ENCODE data around the gene MAN1C1. TPM values are rescaled to one million over a fixed set of nuclear protein-coding genes. Genes with fewer than 3 reads are reported as not detected.

The MAN1C1 gene
- total RNA-seq, 6 experiments from 2014 or later = 10.7 to 38.8 (median 21.0) TPM

GRCh38 chr1:25780318-25781129 lies 163.9 kb downstream of the MAN1C1 start:
- intact Hi-C loops (cut with DNase I) = no loop called here
- H3K9me3 ChIP-seq = no peaks in the 10 kb centered on the region
- no peak for TF ChIP-seq POLR2A (IDR thresholded peaks at IDR 0.05)
- no peak for TF ChIP-seq CTCF (IDR thresholded peaks at IDR 0.05)
- peak; percentile 49 to 81 (median 75) for ATAC-seq
- no peak overlapping the region for H3K27ac ChIP-seq
- H3K4me3 ChIP-seq = no peak overlapping the region
- no peaks in the 10 kb centered on the region for H3K36me3 ChIP-seq
- 63% methylated on average over 7 of the region's 14 CpGs for WGBS (ENCODE audit: insufficient coverage, low coverage, low lambda C conversion rate, missing lambda C conversion rate)
- peaks cover 0 to 17% (median 8%) of the 10 kb centered on the region in 4 donors for H3K4me1 ChIP-seq
- no peaks in the 10 kb centered on the region for H3K27me3 ChIP-seq
- DNase-seq = peak in 1 of 3 donors; percentile 62

- no peak for DNase-seq
- intact Hi-C loops (cut with DNase I) = no loop called here
- no CpG with 5 or more reads among the region's 3 CpGs for WGBS (ENCODE audit: insufficient coverage, low coverage, low lambda C conversion rate, missing lambda C conversion rate)
- ATAC-seq = peak; percentile 20 to 68 (median 38)
- H3K36me3 ChIP-seq = no peaks in the 10 kb centered on the region
- TF ChIP-seq CTCF (IDR thresholded peaks at IDR 0.05) (no peak), POLR2A (IDR thresholded peaks at IDR 0.05) (no peak)
- H3K4me3 ChIP-seq = no peak overlapping the region
- peaks cover 0 to 17% (median 8%) of the 10 kb centered on the region in 4 donors for H3K4me1 ChIP-seq
- no peaks in the 10 kb centered on the region for H3K9me3 ChIP-seq
- H3K27ac ChIP-seq = no peak overlapping the region
- no peaks in the 10 kb centered on the region for H3K27me3 ChIP-seq
Measured at GRCh38 chr1:25781130-25781433, 164.5 kb downstream of the MAN1C1 start.

- Histone ChIP-seq H3K27ac (no peak overlapping the region), H3K4me1 (peaks cover 0 to 17% (median 8%) of the 10 kb centered on the region in 4 donors), H3K36me3 (peaks cover 0 to 4% (median 0%) of the 10 kb centered on the region in 4 donors), H3K27me3 (no peaks in the 10 kb centered on the region), H3K4me3 (no peak overlapping the region), H3K9me3 (no peaks in the 10 kb centered on the region)
- DNase-seq (no peak), ATAC-seq (no peak)
- intact Hi-C loops (cut with DNase I) = no loop called here
- WGBS (ENCODE audit: insufficient coverage, low coverage, low lambda C conversion rate, missing lambda C conversion rate) = 49% methylated on average over 13 of the region's 18 CpGs
- TF ChIP-seq CTCF (IDR thresholded peaks at IDR 0.05) = no peak
- no peak for TF ChIP-seq POLR2A (IDR thresholded peaks at IDR 0.05)
Measured at GRCh38 chr1:25782608-25783201, 166.1 kb downstream of the MAN1C1 start.

- intact Hi-C loops (cut with DNase I) = no loop called here
- Histone ChIP-seq H3K27me3 (no peaks in the 10 kb centered on the region), H3K4me3 (no peak overlapping the region), H3K9me3 (no peaks in the 10 kb centered on the region), H3K27ac (no peak overlapping the region), H3K36me3 (peaks cover 0 to 4% (median 0%) of the 10 kb centered on the region in 4 donors), H3K4me1 (peaks cover 0 to 17% (median 8%) of the 10 kb centered on the region in 4 donors)
- DNase-seq = no peak
- peak in 3 of 4 donors; percentile 17 to 32 (median 22) for ATAC-seq
- WGBS (ENCODE audit: insufficient coverage, low coverage, low lambda C conversion rate, missing lambda C conversion rate) = 63% methylated on average over 7 of the region's 9 CpGs
- TF ChIP-seq POLR2A (IDR thresholded peaks at IDR 0.05) (no peak), CTCF (IDR thresholded peaks at IDR 0.05) (no peak)
Measured at GRCh38 chr1:25784575-25785051, 168.0 kb downstream of the MAN1C1 start.
